Parathyroid adenoma (tissue), 2 donors: Measurements from ENCODE around the gene ATP8B4.
"Not testable (repeated sequence)": the region's sequence is repeated elsewhere in the genome, so short reads cannot be mapped to it uniquely, and the experiment has no call there.

Source experiments
- H2AFZ ChIP-seq: fragments of 300-600 bp; sonication (generic); one replicate; pipeline ENCODE4 v1.7.0; 2017; ENCODE audit warnings: antibody characterized with exemption, mild to moderate bottlenecking
- H3K27ac ChIP-seq: fragments of 300-600 bp; sonication (generic); one replicate; pipeline ENCODE4 v1.7.0; 2017
- H3K27me3 ChIP-seq: fragments of 300-600 bp; sonication (generic); one replicate; pipeline ENCODE4 v1.7.0; 2017; ENCODE audit warnings: low read length; ENCODE audit not compliant: control insufficient read depth, insufficient read depth
- H3K36me3 ChIP-seq: fragments of 300-600 bp; sonication (generic); one replicate; pipeline ENCODE4 v1.7.0; 2017; ENCODE audit warnings: low read length; ENCODE audit not compliant: control insufficient read depth, insufficient read depth
- H3K4me1 ChIP-seq: fragments of 300-600 bp; sonication (generic); one replicate; pipeline ENCODE4 v1.7.0; 2017; ENCODE audit warnings: control low read depth
- H3K4me2 ChIP-seq: fragments of 300-600 bp; sonication (generic); one replicate; pipeline ENCODE4 v1.7.0; 2017; ENCODE audit warnings: low read length
- H3K4me3 ChIP-seq: fragments of 300-600 bp; sonication (generic); one replicate; pipeline ENCODE4 v1.7.0; 2017; ENCODE audit warnings: low read depth, low read length
- H3K79me2 ChIP-seq: fragments of 300-600 bp; sonication (generic); one replicate; pipeline ENCODE4 v1.7.0; 2017; ENCODE audit warnings: control low read depth
- H3K9ac ChIP-seq: fragments of 300-600 bp; sonication (generic); one replicate; pipeline ENCODE4 v1.7.0; 2017; ENCODE audit warnings: mild to moderate bottlenecking
- H3K9me3 ChIP-seq: fragments of 300-600 bp; sonication (generic); one replicate; pipeline ENCODE4 v1.7.0; 2017; ENCODE audit warnings: low read length; ENCODE audit not compliant: control insufficient read depth
- TF ChIP-seq, protein P1 (sequence below): fragments of 300-600 bp; sonication (generic); IDR thresholded peaks from one replicate; pipeline ENCODE4 v1.7.0; 2017; ENCODE audit warnings: antibody characterized with exemption, mild to moderate bottlenecking
- donor health status: primary hyperparathyroidism.

Gene ATP8B4

DNA sequence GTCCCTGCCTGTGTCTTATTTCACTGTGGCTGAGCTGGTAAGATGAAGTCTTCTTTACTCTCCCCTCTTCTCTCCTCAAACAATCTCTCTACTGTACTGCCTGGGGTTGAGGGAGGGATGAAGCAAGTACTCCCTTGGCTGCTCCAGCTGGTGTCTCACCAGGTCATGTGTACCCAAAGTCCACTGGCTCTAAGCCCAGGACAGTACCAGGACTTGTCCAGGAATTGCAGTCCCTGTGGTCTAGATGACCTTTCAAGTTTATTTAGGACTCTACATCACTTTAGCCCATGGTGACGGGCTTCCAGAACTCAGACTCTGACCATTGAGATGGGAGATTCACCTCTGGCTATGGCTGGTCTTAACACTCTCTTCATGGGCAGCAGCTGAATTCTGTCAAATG is 45.4 kb upstream of the ATP8B4 start:
- no peak overlapping the region for H3K4me3 ChIP-seq
- H3K36me3 ChIP-seq = no peaks in the 10 kb centered on the region
- TF ChIP-seq, protein P1, sequence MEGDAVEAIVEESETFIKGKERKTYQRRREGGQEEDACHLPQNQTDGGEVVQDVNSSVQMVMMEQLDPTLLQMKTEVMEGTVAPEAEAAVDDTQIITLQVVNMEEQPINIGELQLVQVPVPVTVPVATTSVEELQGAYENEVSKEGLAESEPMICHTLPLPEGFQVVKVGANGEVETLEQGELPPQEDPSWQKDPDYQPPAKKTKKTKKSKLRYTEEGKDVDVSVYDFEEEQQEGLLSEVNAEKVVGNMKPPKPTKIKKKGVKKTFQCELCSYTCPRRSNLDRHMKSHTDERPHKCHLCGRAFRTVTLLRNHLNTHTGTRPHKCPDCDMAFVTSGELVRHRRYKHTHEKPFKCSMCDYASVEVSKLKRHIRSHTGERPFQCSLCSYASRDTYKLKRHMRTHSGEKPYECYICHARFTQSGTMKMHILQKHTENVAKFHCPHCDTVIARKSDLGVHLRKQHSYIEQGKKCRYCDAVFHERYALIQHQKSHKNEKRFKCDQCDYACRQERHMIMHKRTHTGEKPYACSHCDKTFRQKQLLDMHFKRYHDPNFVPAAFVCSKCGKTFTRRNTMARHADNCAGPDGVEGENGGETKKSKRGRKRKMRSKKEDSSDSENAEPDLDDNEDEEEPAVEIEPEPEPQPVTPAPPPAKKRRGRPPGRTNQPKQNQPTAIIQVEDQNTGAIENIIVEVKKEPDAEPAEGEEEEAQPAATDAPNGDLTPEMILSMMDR = no peak
- no peaks in the 10 kb centered on the region for H3K9me3 ChIP-seq
- H3K27ac ChIP-seq = no peak overlapping the region
- no peak overlapping the region for H3K4me2 ChIP-seq
- no peaks in the 10 kb centered on the region for H3K4me1 ChIP-seq
- no peak overlapping the region for H3K9ac ChIP-seq
- no peak overlapping the region for H2AFZ ChIP-seq
- no peaks in the 10 kb centered on the region for H3K27me3 ChIP-seq
- no peaks in the 10 kb centered on the region for H3K79me2 ChIP-seq

DNA sequence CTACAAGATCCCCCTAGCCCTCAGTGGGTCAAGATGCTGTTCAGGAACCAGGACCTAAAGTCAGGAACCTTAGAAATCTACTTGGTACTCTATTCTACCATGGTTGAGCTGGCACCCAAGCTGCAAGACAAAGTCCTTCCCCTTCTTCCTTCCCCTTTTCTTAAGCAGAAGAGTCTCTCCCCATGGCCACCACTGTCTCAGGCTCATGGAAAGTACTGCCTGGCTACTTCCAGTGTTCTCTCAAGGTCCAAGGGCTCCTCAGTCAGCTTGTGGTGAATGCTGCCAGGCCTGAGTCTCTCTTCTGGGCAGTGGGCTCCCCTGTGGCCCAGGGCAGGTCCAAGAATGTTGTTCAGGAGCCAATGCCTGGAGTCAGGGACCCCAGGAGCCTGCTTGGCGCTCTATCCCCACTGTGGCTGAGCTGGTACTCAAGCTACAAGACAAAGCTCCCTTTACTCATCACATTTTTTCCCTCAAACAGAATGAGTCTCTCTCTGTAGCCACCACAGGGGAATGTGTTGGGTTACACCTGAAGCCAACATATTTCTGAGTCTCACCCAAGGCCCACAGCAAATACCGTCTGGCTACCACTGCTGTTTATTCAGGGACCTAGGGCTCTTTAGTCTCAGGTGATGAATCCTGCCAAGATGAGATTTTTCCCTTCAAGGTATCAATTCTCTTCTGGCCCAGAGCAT is 44.8 kb upstream of the ATP8B4 start:
- H3K9ac ChIP-seq = no peak overlapping the region
- H3K4me3 ChIP-seq = no peak overlapping the region
- no peak overlapping the region for H2AFZ ChIP-seq
- no peaks in the 10 kb centered on the region for H3K79me2 ChIP-seq
- H3K27me3 ChIP-seq = no peaks in the 10 kb centered on the region
- H3K4me1 ChIP-seq = no peaks in the 10 kb centered on the region
- H3K27ac ChIP-seq = no peak overlapping the region
- no peaks in the 10 kb centered on the region for H3K9me3 ChIP-seq
- H3K36me3 ChIP-seq = no peaks in the 10 kb centered on the region
- TF ChIP-seq, protein P1 = no peak
- no peak overlapping the region for H3K4me2 ChIP-seq

DNA sequence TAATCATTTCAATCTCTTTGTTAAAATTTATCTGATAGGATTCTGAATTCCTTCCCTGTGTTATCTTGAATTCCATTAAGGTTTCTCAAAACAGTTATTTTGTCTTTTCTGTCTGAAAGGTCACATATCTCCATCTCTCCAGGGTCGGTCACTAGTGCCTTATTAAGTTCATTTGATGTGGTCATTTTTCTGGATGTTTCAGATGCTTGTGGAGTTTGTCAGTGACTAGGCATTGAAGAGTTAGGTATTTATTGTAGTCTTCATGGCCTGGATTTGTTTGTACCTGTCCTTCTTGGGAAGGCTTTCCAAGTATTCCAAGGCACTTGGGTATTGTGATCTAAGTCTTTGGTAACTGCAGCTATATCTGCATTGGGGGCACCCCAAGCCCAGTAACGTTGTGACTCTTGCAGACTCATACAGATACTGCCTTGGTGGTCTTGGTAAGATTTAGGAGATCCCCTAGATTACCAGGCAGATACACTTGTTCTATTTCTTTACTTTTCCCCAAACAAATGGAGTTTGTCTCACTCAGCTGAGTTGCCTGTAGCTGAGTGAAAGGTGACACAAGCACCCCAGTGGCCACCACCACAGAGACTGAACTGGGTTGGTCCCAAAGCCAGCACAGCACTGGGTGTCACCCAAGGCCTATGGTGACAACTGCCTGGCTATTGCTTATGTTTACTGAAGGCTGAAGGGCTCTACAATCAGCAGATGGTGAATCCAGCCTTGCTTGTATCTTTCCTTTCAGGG is 44.1 kb upstream of the ATP8B4 start:
- TF ChIP-seq, protein P1 = no peak
- Histone ChIP-seq H3K4me1 (no peaks in the 10 kb centered on the region), H2AFZ (no peak overlapping the region), H3K9me3 (no peaks in the 10 kb centered on the region), H3K27ac (no peak overlapping the region), H3K79me2 (no peaks in the 10 kb centered on the region), H3K27me3 (no peaks in the 10 kb centered on the region), H3K9ac (no peak overlapping the region), H3K4me2 (no peak overlapping the region), H3K36me3 (no peaks in the 10 kb centered on the region), H3K4me3 (no peak overlapping the region)

DNA sequence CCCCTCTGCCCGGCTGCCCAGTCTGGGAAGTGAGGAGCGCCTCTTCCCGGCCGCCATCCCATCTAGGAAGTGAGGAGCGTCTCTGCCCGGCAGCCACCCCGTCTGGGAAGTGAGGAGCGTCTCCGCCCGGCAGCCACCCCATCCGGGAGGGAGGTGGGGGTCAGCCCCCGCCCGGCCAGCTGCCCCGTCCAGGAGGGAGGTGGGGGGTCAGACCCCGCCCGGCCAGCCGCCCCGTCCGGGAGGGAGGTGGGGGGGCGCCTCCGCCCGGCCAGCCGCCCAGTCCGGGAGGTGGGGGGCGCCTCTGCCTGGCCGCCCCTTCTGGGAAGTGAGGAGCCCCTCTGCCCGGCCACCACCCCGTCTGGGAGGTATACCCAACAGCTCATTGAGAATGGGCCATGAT is 39.2 kb upstream of the ATP8B4 start:
- not testable (repeated sequence) for H3K9ac ChIP-seq, H3K27me3 ChIP-seq, H3K79me2 ChIP-seq, H3K36me3 ChIP-seq, H3K4me2 ChIP-seq, H3K4me3 ChIP-seq, H3K27ac ChIP-seq, H3K9me3 ChIP-seq, H2AFZ ChIP-seq, H3K4me1 ChIP-seq

DNA sequence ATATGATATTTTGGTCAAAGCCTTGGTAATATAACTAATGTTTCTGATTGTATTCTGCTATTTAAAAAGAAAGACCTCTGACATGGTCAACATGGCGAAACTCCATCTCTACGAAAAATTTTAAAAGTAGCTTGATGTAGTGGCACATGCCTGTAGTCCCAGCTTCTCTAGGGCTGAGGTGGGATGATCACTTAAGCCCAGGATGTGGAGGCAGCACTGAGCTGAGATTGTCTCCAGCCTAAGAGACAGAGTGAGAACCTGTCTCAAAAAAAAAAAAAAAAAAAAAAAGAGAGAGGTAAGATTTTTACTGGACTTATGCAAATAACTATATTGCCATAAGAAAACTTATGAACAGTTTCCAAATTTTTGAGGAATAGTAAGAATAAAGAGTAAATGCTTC is 32.4 kb upstream of the ATP8B4 start:
- H3K9ac ChIP-seq = no peak overlapping the region
- H3K36me3 ChIP-seq = no peaks in the 10 kb centered on the region
- H3K4me2 ChIP-seq = no peak overlapping the region
- no peaks in the 10 kb centered on the region for H3K79me2 ChIP-seq
- no peaks in the 10 kb centered on the region for H3K4me1 ChIP-seq
- H2AFZ ChIP-seq = no peak overlapping the region
- H3K9me3 ChIP-seq = no peaks in the 10 kb centered on the region
- TF ChIP-seq, protein P1 = no peak
- no peaks in the 10 kb centered on the region for H3K27me3 ChIP-seq
- H3K27ac ChIP-seq = no peak overlapping the region
- H3K4me3 ChIP-seq = no peak overlapping the region
